ENCODE results near the gene EVA1C.
"Not testable (repeated sequence)": the region's sequence is repeated elsewhere in the genome, so short reads cannot be mapped to it uniquely, and the experiment has no call there.

EVA1C gene

GRCh38 chr21:32549886-32550285 lies 137.4 kb downstream of the EVA1C start:
- DNase-seq (ENCODE audit: extremely low read depth in 1 of 2, low read depth in 1 of 2): no peak

- DNase-seq (ENCODE audit: extremely low read depth in 1 of 2, low read depth in 1 of 2): no peak
These were observed 142.5 kb downstream of the EVA1C start for GRCh38 chr21:32554832-32555638.

- no peak for DNase-seq (ENCODE audit: extremely low read depth in 1 of 2, low read depth in 1 of 2)
These were observed 145.6 kb downstream of the EVA1C start for GRCh38 chr21:32558106-32558505.

- no peak for DNase-seq (ENCODE audit: extremely low read depth in 1 of 2, low read depth in 1 of 2)
These were observed 146.6 kb downstream of the EVA1C start for GRCh38 chr21:32559006-32559610.

- DNase-seq (ENCODE audit: extremely low read depth in 1 of 2, low read depth in 1 of 2): no peak
These were observed 148.4 kb downstream of the EVA1C start for GRCh38 chr21:32560896-32561295.

- DNase-seq (ENCODE audit: extremely low read depth in 1 of 2, low read depth in 1 of 2): not testable (repeated sequence)
These were observed 149.0 kb downstream of the EVA1C start for GRCh38 chr21:32561476-32561875.

- DNase-seq (ENCODE audit: extremely low read depth in 1 of 2, low read depth in 1 of 2): no peak
These were observed 149.9 kb downstream of the EVA1C start for GRCh38 chr21:32562426-32562825.

- DNase-seq (ENCODE audit: extremely low read depth in 1 of 2, low read depth in 1 of 2): no peak
These were observed 150.4 kb downstream of the EVA1C start for GRCh38 chr21:32562915-32563314.
